GM12873 (cell line): ENCODE data around the gene ANK3.

Experiments used
- TF ChIP-seq, protein P1 (sequence below): IDR thresholded peaks from 2 replicates; pipeline ENCODE4 v1.5.1; 2012; ENCODE audit warnings: low read depth, mild to moderate bottlenecking, moderate library complexity, low read length, control low read depth; ENCODE audit not compliant: insufficient read depth; ENCODE audit errors: missing control alignments

ANK3 gene

DNA sequence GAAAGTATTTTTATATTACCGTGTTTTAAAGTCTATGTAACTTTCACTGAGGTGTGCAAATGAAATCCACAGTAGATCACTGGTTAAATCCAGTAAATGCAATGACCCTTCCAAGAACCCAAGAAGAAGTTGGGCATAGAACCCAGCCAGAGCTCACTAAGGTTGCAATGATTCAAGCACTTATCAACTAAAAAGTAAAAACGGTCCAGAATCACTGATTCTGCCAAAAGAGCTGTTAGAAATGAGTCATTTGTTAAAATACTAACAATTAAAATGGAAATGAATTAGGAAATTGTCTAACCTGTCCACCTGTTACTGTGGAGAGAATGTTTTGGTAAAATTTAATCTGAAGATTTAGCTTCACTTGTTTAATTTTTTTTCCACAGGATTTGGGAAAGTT is 74.4 kb downstream of the ANK3 start:
- TF ChIP-seq, protein P1, sequence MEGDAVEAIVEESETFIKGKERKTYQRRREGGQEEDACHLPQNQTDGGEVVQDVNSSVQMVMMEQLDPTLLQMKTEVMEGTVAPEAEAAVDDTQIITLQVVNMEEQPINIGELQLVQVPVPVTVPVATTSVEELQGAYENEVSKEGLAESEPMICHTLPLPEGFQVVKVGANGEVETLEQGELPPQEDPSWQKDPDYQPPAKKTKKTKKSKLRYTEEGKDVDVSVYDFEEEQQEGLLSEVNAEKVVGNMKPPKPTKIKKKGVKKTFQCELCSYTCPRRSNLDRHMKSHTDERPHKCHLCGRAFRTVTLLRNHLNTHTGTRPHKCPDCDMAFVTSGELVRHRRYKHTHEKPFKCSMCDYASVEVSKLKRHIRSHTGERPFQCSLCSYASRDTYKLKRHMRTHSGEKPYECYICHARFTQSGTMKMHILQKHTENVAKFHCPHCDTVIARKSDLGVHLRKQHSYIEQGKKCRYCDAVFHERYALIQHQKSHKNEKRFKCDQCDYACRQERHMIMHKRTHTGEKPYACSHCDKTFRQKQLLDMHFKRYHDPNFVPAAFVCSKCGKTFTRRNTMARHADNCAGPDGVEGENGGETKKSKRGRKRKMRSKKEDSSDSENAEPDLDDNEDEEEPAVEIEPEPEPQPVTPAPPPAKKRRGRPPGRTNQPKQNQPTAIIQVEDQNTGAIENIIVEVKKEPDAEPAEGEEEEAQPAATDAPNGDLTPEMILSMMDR = no peak

DNA sequence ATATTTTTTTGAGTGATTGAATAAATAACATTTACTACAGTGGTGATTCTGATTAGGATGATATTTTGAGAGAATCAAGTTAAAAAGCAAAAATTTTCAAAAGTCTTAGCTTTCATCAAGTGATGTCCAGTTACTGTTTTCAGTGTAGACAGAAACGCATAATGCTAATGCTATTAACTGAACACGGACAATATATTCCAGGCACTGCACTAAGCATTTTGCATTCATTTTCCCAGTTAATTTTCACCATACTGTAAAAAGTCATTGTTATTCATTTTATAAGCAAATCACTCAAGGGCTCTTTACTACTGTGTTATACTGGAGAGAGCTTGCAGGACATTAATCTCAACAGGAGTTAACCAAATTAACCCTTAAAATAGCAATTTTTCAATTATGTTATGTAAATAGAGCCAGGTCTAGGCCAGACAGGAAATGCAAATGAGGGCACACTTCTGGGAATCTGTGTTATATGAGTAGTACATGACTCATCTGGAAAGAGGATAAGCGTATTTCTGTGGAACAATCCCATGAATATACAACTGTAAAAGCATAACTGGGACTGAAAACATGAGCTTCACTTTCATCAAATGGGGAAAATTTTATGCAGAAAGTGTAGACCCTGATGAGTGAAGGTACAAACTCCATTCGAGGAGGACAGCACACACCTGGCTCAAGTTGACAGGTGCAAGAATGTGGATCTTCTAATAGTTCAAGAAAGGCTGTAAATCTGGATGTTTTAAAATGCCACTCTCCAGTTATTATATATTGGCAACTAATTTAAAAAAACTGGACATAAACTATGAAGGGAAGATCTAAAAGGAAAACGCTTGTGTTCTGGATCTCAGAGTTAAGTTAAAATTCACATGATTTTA is 75.4 kb downstream of the ANK3 start:
- TF ChIP-seq, protein P1 = no peak

DNA sequence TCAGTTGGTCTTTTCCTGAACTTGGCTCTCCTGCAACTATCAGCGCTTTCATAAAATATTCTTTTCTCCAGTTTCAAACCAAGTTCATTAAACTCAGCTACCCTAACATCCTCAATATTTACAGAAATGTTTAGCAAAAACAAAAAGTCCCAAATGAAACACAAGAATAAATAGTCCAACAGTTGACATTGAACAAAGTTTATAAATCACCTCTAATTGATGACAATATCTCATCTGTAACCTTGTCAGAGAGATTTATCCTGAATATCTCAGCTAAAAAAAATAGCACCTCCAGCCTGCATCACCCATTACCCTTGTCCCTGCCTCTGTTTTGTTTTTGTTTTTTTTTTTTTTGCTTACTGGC is 76.1 kb downstream of the ANK3 start:
- TF ChIP-seq, protein P1 = no peak

DNA sequence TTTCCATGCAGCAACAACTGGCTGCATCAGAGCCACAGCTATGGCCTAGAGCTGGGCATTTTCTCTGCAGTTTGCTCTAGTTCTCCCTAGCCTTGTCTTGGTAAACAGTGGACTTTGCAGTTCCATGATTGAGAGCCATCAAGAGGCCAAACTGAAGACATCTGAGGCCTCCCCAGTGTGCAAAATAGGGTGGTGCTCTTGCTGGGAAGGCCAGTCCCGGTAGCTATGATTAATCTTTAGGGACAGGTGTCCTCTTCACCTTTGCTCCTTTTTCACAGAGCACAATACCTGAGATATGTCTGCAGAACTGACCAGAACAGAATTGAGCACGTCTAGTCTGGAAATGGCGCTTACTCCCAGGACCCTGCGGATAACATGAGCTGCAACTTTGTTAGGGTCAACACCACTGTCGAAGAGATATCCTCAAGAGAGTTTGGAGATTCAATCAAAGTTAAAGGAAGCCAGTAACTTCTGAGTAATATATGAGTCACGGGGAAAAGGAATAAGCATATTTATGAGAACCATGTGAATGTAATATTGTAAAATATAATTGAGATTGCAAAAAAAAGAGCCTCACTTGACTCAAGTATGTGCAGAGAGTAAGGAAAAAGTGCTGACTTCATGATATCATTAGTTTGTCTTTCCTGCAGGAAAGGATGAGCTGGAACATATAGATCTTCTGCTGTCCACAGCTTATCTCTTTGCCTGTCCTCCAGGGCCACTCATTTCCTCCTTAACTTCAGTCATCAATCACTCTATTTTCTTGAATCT is 76.7 kb downstream of the ANK3 start:
- TF ChIP-seq, protein P1 = no peak

DNA sequence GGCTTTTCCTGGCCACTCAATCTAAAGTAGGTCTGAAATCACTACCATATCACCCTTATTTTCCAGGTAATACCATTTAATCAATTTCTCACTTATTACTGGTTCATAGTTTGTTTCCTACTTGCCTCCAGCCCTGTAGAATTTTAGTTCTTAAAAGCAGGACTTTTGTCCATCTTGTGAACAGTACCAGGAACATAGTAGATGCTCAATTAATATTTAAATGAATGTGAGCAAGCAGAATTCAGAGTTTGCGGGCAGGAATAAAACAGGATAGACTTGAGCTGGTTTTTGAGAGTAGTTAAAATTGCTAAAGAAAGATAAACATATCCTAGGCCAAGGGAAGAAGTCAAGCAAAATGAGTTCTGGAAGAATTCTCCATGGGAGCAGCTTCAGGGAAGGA is 77.9 kb downstream of the ANK3 start:
- TF ChIP-seq, protein P1 = no peak

DNA sequence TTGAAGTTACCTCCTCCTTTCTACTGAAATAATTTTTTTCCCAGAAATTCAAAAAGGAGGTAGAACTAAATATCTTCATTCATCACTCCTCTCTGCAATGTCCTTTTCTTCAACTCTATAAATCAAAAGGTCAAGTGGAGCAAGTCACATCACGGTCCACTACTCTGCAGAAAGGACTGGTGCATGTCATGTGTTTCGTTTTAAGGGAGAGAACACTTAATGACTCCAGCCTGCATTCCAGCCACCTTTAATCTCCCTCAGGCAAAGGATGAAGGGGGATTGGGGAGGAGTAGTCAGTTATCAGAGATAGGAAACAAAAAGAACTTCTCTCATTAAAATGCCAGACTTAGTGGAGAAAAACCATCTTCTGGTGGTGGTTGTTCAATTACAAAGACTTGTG is 78.9 kb downstream of the ANK3 start:
- TF ChIP-seq, protein P1 = no peak

DNA sequence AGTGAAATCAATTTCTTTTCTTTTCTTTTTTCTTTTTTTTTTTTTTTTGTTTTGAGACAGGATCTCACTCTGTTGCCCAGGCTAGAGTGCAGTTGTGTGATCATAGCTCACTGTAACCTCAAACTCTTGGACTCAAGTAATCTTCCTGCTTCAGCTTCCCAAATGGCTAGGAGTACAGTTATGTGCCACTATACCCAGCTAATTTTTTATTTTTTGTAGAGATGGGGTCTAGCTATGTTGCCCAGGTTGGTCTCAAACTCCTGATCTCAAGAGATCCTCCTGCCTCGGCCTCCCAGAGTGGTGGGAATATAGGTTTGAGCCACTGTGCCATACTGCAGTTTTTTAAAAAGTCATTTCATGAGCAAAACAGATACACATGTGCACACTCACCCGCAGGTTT is 79.8 kb downstream of the ANK3 start:
- TF ChIP-seq, protein P1 = no peak
